ENCODE measurements around the gene NRF1. TPM values are rescaled to one million over a fixed set of nuclear protein-coding genes. Genes with fewer than 3 reads are reported as not detected.
A peak's percentile ranks its signal among the peaks of the same experiment; 100 is the strongest.

NRF1 gene
- total RNA-seq, 1 donor from 2014 or later: 19.0 TPM

GRCh38 chr7:129801882-129802281 lies 190.4 kb downstream of the NRF1 start:
- DNase-seq (ENCODE audit: low spot score): no peak

- DNase-seq (ENCODE audit: low spot score): no peak
Measured at GRCh38 chr7:129803546-129804081, 192.1 kb downstream of the NRF1 start.

- no peak for DNase-seq (ENCODE audit: low spot score)
Measured at GRCh38 chr7:129804111-129804889, 192.8 kb downstream of the NRF1 start.

- peak; percentile 64 for DNase-seq (ENCODE audit: low spot score)
Measured at GRCh38 chr7:129804890-129805719, 193.6 kb downstream of the NRF1 start.

Other genes with a start within 250 kb of the NRF1 start
- 0.96 TPM for gene STRIP2, start 177.3 kb upstream of the NRF1 start, total RNA-seq (ENCODE audit: insufficient read depth, low replicate concordance)
- not detected for gene SMKR1, start 109.2 kb upstream of the NRF1 start, total RNA-seq (ENCODE audit: insufficient read depth, low replicate concordance)